H9 (cell line): ENCODE data around the gene HS6ST2. TPM values are rescaled to one million over a fixed set of nuclear protein-coding genes. Genes with fewer than 3 reads are reported as not detected.

Experiments
- DNase-seq: peaks from one replicate; pipeline ENCODE4 v3.0.0-alpha.2; 2017
- H2AFZ ChIP-seq: one replicate; pipeline ENCODE4 v1.6.1; 2013; ENCODE audit warnings: mild to moderate bottlenecking, low read length, control low read depth, moderate library complexity
- H2AK5ac ChIP-seq: 2 replicates; pipeline ENCODE4 v1.6.1; 2013; ENCODE audit warnings: low read length, control low read depth, mixed read lengths; ENCODE audit not compliant: insufficient read length
- H2BK120ac ChIP-seq: one replicate; pipeline ENCODE4 v1.6.1; 2013; ENCODE audit warnings: low read depth, mild to moderate bottlenecking, low read length, control low read depth, inconsistent platforms; ENCODE audit not compliant: poor library complexity, severe bottlenecking
- H2BK12ac ChIP-seq: 2 replicates; pipeline ENCODE4 v1.6.1; 2013; ENCODE audit warnings: low read length, control low read depth, mixed read lengths, low read depth; ENCODE audit not compliant: insufficient read length
- H2BK15ac ChIP-seq: 2 replicates; pipeline ENCODE4 v1.6.1; 2013; ENCODE audit warnings: low read depth, low read length, control low read depth
- H2BK20ac ChIP-seq: one replicate; pipeline ENCODE4 v1.6.1; 2013; ENCODE audit warnings: low read depth, mild to moderate bottlenecking, low read length, control low read depth, inconsistent platforms; ENCODE audit not compliant: poor library complexity, severe bottlenecking
- H2BK5ac ChIP-seq: 2 replicates; pipeline ENCODE4 v1.6.1; 2013; ENCODE audit warnings: low read length, control low read depth, mixed read lengths; ENCODE audit not compliant: insufficient read length
- H3K14ac ChIP-seq: 2 replicates; pipeline ENCODE4 v1.6.1; 2013; ENCODE audit warnings: low read length, control low read depth; ENCODE audit not compliant: insufficient read depth
- H3K18ac ChIP-seq: 2 replicates; pipeline ENCODE4 v1.6.1; 2013; ENCODE audit warnings: low read depth, mild to moderate bottlenecking, mixed read lengths, low read length, control low read depth; ENCODE audit not compliant: insufficient read length
- H3K23ac ChIP-seq: 2 replicates; pipeline ENCODE4 v1.6.1; 2013; ENCODE audit warnings: low read length, control low read depth, mixed read lengths, low read depth; ENCODE audit not compliant: insufficient read length
- H3K23me2 ChIP-seq: 2 replicates; pipeline ENCODE4 v1.6.1; 2013; ENCODE audit warnings: low read depth, mild to moderate bottlenecking, mixed read lengths, low read length, control low read depth; ENCODE audit not compliant: insufficient read length, poor library complexity, severe bottlenecking
- H3K27ac ChIP-seq: 2 replicates; pipeline ENCODE4 v1.5.1; 2013; ENCODE audit warnings: low read length, control low read depth, mixed read lengths, low read depth; ENCODE audit not compliant: insufficient read length
- H3K27me3 ChIP-seq: 2 replicates; pipeline ENCODE4 v1.6.1; 2013; ENCODE audit warnings: low read length, control low read depth, inconsistent platforms; ENCODE audit not compliant: insufficient read depth
- H3K4ac ChIP-seq: 2 replicates; pipeline ENCODE4 v1.6.1; 2013; ENCODE audit warnings: low read depth, mild to moderate bottlenecking, control low read depth, inconsistent platforms, low read length, moderate library complexity
- H3K4me1 ChIP-seq: 2 replicates; pipeline ENCODE4 v1.6.1; 2013; ENCODE audit warnings: low read length, control low read depth, inconsistent platforms; ENCODE audit not compliant: insufficient read depth
- H3K4me2 ChIP-seq: 2 replicates; pipeline ENCODE4 v1.6.1; 2013; ENCODE audit warnings: low read length, control low read depth, mixed read lengths; ENCODE audit not compliant: insufficient read length, insufficient read depth
- H3K56ac ChIP-seq: 2 replicates; pipeline ENCODE4 v1.6.1; 2013; ENCODE audit warnings: low read depth, mild to moderate bottlenecking, mixed read lengths, low read length, control low read depth; ENCODE audit not compliant: insufficient read length
- H3K79me1 ChIP-seq: 2 replicates; pipeline ENCODE4 v1.6.1; 2013; ENCODE audit warnings: low read depth, mild to moderate bottlenecking, moderate library complexity, low read length, control low read depth, inconsistent platforms; ENCODE audit not compliant: insufficient read depth, poor library complexity, severe bottlenecking
- H3K79me2 ChIP-seq: 2 replicates; pipeline ENCODE4 v1.6.1; 2013; ENCODE audit warnings: low read length, control low read depth, inconsistent platforms; ENCODE audit not compliant: insufficient read depth
- H3K9ac ChIP-seq: 2 replicates; pipeline ENCODE4 v1.6.1; 2013; ENCODE audit warnings: low read length, control low read depth, mixed read lengths; ENCODE audit not compliant: insufficient read length; ENCODE audit errors: extremely low read depth
- H3K9me3 ChIP-seq: one replicate; pipeline ENCODE4 v1.6.1; 2013; ENCODE audit warnings: low read depth, low read length, inconsistent platforms; ENCODE audit not compliant: control insufficient read depth
- H3T11ph ChIP-seq: one replicate; pipeline ENCODE4 v1.6.1; 2013; ENCODE audit warnings: mild to moderate bottlenecking, low read length, control low read depth, inconsistent platforms
- H4K20me1 ChIP-seq: one replicate; pipeline ENCODE4 v1.6.1; 2013; ENCODE audit not compliant: control insufficient read depth, insufficient read length, insufficient read depth
- H4K5ac ChIP-seq: 2 replicates; pipeline ENCODE4 v1.6.1; 2013; ENCODE audit warnings: low read depth, mild to moderate bottlenecking, mixed read lengths, low read length, control low read depth; ENCODE audit not compliant: insufficient read length
- H4K8ac ChIP-seq: replicated peaks from 2 replicates; pipeline ENCODE4 v1.6.1; 2013; ENCODE audit warnings: low read length, control low read depth, mixed read lengths, low read depth; ENCODE audit not compliant: insufficient read length
- H4K91ac ChIP-seq: 2 replicates; pipeline ENCODE4 v1.6.1; 2013; ENCODE audit warnings: low read depth, mild to moderate bottlenecking, moderate library complexity, mixed read lengths, low read length, control low read depth; ENCODE audit not compliant: insufficient read length
- H3K27ac Mint-ChIP-seq, 3 experiments: 2 replicates in 2 of 3; 3 replicates in 1 of 3; pipeline ENCODE4 v1.8.0; 2020 to 2021; ENCODE audit warnings: mixed read lengths in 3 of 3, mild to moderate bottlenecking in 1 of 3, moderate library complexity in 1 of 3
- H3K27me3 Mint-ChIP-seq: 2 replicates; pipeline ENCODE4 v1.8.0; 2021; ENCODE audit warnings: low read depth, mild to moderate bottlenecking, moderate library complexity, mixed read lengths
- H3K36me3 Mint-ChIP-seq, 3 experiments: 2 replicates in 2 of 3; 3 replicates in 1 of 3; pipeline ENCODE4 v1.8.0; 2020 to 2021; ENCODE audit warnings: low read depth in 3 of 3, mixed read lengths in 3 of 3; ENCODE audit not compliant: insufficient read depth in 1 of 3
- H3K4me1 Mint-ChIP-seq, 2 experiments: 2 replicates each; pipeline ENCODE4 v1.8.0; 2020; ENCODE audit warnings: mixed read lengths in 2 of 2
- H3K4me3 Mint-ChIP-seq, 2 experiments: 2 replicates in 1 of 2; 3 replicates in 1 of 2; pipeline ENCODE4 v1.8.0; 2020 to 2021; ENCODE audit warnings: mild to moderate bottlenecking in 2 of 2, mixed read lengths in 2 of 2, moderate library complexity in 1 of 2
- H3K9me3 Mint-ChIP-seq, 2 experiments: 2 replicates in 1 of 2; 3 replicates in 1 of 2; pipeline ENCODE4 v1.8.0; 2020; ENCODE audit warnings: mild to moderate bottlenecking in 2 of 2, mixed read lengths in 2 of 2, moderate library complexity in 1 of 2
- WGBS: extraction: QIAGEN DNeasy Blood & Tissue Kit; methylation state at CpG from one replicate; pipeline ENCODE4 v1.1.7; 2013; ENCODE audit warnings: missing lambda C conversion rate, low lambda C conversion rate, mixed read lengths; ENCODE audit not compliant: insufficient read length; ENCODE audit errors: extremely low coverage; 5-methylcytosine and 5-hydroxymethylcytosine counted together
- total RNA-seq: library from RNA; stranded (reverse); gene quantifications from 2 replicates; pipeline ENCODE4 v1.2.1, GENCODE V29; 2021
- TF ChIP-seq, protein P1 (sequence below): fragments of 200-600 bp; sonication (generic); conservative IDR thresholded peaks from 3 replicates; pipeline ENCODE4 v1.8.0; 2021; ENCODE audit warnings: antibody characterized with exemption, mild to moderate bottlenecking

Gene HS6ST2
- total RNA-seq, 1 experiment from 2014 or later = 4.8 TPM

DNA sequence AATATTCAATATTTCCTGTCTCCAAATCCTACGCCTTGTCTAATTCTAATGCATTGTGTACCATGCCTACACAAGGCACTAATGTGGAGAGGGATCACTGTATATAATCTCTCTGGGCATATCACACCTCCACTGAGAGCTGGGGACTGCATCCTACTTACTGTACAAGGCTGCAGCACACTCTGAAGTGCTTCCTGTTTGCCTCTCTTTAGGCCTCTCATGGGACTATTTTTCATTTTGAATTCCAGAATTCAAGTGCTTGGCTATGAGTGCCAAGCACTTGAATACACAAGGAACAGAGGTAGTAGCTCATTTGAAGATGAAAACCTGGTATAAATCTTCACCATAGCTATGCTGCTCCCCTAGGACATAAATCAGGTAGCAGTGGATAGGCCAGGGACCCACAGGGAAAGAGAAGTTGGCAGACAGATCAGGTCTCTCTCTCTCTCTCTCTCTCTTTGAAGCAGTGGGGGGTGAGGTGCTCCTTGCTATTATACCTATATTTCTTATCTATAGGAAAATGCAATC is 239.9 kb downstream of the HS6ST2 start:
- H2BK12ac ChIP-seq = no peak overlapping the region
- no peak overlapping the region for H3K4me2 ChIP-seq
- H3K4ac ChIP-seq = no peak overlapping the region
- Mint-ChIP-seq H3K4me3 (no peak overlapping the region), H3K27ac (no peak overlapping the region; a peak in 1 of 7 replicates), H3K9me3 (no peaks in the 10 kb centered on the region; a peak in 2 of 5 replicates), H3K36me3 (no peaks in the 10 kb centered on the region), H3K27me3 (peaks cover 49% of the 10 kb centered on the region), H3K4me1 (peaks cover 0 to 3% of the 10 kb centered on the region in 2 experiments; a peak in 1 of 4 replicates)
- no peak overlapping the region for H4K5ac ChIP-seq
- H3K56ac ChIP-seq = no peak overlapping the region
- no peak overlapping the region for H3K14ac ChIP-seq
- no peak overlapping the region for H3K23ac ChIP-seq
- DNase-seq = no peak
- H3K27me3 ChIP-seq = no peaks in the 10 kb centered on the region
- TF ChIP-seq, protein P1, sequence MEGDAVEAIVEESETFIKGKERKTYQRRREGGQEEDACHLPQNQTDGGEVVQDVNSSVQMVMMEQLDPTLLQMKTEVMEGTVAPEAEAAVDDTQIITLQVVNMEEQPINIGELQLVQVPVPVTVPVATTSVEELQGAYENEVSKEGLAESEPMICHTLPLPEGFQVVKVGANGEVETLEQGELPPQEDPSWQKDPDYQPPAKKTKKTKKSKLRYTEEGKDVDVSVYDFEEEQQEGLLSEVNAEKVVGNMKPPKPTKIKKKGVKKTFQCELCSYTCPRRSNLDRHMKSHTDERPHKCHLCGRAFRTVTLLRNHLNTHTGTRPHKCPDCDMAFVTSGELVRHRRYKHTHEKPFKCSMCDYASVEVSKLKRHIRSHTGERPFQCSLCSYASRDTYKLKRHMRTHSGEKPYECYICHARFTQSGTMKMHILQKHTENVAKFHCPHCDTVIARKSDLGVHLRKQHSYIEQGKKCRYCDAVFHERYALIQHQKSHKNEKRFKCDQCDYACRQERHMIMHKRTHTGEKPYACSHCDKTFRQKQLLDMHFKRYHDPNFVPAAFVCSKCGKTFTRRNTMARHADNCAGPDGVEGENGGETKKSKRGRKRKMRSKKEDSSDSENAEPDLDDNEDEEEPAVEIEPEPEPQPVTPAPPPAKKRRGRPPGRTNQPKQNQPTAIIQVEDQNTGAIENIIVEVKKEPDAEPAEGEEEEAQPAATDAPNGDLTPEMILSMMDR = no peak
- no peak overlapping the region for H4K91ac ChIP-seq
- no peak overlapping the region for H2BK15ac ChIP-seq
- H4K8ac ChIP-seq = no peak overlapping the region
- H3K18ac ChIP-seq = no peak overlapping the region
- no peaks in the 10 kb centered on the region for H3K4me1 ChIP-seq
- H2BK120ac ChIP-seq = no peak overlapping the region
- no CpG with 5 or more reads among the region's 1 CpG for WGBS
- no peak overlapping the region for H2AFZ ChIP-seq
- no peak overlapping the region for H3K27ac ChIP-seq
- no peaks in the 10 kb centered on the region for H4K20me1 ChIP-seq
- no peaks in the 10 kb centered on the region for H3K79me1 ChIP-seq
- no peak overlapping the region for H2BK5ac ChIP-seq
- no peaks in the 10 kb centered on the region for H3K9me3 ChIP-seq
- H3K9ac ChIP-seq = no peak overlapping the region
- no peak overlapping the region for H2AK5ac ChIP-seq
- H3T11ph ChIP-seq = no peak overlapping the region
- no peak overlapping the region for H2BK20ac ChIP-seq
- H3K23me2 ChIP-seq = no peaks in the 10 kb centered on the region
- no peaks in the 10 kb centered on the region; the same call in 1 of the 2 replicates for H3K79me2 ChIP-seq
